GM19238 (cell line): ENCODE measurements around the gene KLHDC7B.

Source experiments
- DNase-seq: peaks from one replicate; pipeline ENCODE4 v3.0.0; 2011; ENCODE audit warnings: low spot score; ENCODE audit not compliant: insufficient read length

The KLHDC7B gene

DNA sequence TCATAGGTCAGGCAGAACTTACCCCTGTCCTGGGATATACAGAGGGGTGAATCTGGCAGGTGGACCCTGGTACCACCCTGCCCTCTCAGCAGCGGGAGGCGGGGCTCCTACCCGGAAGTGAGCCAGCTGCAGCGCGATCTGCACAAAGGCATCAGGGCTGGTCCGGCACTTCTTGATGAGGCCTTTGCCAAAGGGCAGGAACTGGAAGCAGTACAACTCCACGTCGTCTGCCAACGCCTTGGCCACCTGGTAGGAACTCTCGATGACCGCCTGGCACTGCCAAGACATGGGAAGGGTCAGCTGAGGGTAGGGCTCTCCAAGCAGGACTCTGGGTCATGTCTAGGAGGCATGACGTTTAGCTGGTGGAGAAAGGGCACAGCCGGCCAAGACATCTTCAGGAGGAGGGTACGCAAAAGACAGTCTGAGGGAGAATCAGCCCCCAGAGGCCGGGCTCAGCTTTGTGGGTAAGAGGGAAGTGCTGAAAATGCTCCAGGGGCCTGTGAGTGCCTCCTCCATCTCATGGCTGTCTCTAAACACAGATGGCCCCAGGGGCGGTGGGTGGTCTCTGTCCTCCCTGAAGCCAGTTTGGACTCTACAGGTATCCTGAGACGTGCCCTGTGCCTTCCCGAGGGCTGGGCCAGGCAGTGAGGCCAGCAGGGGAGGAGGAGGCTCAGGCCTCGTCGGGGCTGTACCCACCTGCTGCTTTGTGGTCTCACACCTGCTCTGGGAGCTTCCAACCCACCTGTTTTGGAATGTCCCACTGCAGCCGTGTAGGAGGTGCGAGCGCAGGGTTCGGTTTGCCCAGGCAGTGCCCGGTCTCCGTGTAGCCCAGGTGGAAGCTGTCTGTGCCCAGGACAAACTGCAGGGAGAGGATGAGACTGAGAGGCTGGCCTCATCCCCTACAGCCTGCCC lies 25.8 kb downstream of the KLHDC7B start:
- DNase-seq, result no peak

DNA sequence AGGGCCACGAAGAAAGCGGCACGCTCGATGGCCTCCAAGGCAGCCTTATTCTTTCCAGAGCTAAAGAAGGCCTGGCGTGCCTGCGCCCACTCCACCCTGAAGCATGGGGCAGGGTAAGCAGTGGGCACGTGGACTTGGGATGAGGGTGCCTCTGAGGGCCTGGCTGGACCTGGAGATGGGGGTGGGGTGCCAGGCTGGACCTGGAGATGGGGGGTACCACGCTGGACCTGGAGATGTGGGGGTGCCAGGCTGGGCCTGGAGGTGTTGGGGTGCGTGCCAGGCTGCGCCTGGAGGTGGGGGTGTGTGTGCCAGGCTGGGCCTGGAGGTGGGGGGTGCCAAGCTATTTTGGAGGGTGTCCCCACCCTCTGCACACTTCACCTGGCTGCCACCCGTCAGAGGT lies 27.3 kb downstream of the KLHDC7B start:
- DNase-seq, result no peak

DNA sequence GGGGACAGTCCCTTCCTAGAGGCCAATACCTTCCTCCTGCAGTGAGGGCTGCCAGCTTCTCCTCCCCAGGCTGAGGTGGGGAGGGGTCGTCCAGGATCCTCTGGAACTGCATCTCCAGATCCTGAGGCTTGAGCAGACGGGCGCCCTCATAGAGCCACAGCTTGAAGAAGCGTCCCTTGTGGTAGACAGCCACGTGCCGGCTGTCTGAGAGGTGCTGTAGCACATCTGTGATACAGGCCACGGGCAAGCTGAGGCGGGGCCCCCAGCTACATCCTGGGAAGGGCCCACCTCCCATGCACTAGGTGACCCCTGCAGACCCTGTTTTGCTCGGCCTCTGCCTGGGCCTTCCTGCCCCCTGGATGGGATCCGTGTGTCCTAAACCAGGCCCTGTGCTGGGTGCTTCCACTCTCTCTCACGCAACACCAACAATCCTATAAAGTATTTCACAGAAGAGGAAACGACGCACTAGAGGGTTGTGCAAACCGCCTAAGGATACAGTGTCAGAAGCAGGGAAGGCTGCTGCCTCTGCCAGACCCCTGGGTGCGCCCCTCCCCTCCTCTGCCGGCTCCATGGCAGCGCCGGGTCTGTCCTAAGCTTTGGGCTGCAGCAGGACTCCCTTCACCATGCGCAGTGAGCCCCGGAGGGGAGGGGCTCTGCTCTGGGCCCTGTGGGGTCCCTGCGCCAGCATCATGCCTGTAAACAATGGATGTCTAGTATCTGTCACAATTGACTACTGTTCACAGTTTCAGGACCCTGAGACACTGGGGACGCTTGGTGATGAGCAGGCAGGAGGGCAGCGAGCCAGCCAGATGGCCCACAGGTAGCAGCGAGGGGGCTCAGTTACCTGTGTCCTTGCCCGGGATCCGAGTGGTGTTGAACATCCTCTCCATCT lies 28.0 kb downstream of the KLHDC7B start:
- no peak for DNase-seq

- no peak for DNase-seq
These were observed 28.7 kb downstream of the KLHDC7B start for GRCh38 chr22:50574383-50574755.

DNA sequence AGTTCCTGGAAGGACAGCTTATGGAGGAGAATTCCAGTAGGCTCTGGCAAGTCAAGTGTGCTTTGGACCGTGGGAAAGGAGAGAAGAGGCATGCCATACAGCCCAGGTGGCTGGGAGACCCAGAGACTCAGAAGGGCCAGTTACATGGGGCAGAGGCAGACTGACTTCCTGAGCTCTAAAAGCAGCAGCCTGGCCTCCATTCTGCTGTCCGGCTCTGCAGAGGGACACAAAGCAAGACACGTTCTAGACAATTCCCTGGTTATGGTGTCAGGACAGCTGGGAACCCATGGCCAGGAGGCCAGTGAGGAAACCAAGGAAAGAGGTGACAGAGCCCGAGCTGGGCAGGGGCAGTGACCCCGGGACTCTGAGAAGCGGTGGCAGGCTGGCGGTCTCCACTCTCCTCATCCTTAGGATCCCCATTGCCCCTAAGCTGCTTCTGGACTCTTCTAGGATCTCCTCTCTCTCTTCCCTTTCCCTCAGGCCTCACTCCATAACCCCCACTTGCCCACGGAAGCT lies 29.8 kb downstream of the KLHDC7B start:
- no peak for DNase-seq

DNA sequence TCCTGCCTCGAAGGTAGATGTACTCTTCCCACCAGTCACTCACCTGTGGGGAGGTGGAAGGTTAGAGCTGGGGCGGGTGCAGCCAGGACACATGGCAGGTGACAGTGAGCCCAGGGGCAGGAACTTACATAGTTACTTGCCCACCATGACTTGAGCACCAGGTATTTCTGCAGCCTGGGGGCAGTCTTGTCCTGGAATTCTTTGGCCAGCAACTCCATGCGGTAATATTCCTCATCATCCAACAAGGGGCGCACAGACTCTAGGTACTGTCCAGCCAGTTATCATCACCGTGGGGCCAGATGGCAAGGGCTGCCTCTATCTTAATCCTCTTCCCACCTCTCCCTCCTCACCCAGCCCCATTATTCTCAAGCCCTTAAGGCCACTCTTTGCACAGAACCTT lies 30.4 kb downstream of the KLHDC7B start:
- DNase-seq, result no peak

DNA sequence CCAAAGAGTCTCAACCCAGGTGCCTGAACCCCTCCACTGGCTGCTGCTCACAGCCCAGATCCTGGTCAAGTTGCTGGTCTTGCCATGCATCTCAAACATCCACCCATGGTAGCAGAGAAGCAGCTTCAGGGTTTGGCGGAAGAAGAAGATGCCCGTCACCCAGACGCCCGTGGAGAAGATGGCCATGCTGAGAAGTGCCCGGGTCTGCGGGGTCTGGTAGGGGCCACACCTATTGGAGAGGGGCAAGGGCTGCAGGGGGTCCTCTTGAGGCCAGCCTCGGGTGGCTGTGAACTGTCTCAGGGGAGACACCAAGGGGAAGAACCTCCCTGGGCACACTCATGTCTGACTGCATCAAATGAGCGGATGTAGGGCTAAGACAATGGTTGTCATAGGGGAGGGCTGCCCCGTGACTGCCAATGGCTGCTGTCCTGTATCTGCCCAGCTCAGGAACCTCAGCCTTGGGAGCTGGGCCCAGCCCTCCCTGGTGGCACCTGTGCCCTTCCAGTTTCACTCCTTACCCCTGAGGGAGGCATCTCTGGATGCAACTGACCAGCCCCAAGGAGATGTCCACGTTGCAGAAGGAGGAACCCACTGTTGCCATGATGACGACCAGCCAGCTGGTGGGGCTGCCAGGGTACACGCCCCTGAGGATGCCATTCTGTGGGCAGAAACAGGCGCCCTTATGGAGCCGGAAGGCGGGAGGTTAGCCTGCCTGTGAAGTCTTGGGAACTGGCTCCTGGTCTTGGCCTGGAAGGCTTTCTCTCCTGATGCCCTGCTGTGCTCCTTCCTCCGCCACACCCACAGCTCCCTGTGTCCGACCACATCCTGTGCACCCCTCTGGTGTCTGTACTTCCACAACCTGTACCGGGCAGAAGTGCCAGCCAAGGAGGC lies 31.4 kb downstream of the KLHDC7B start:
- DNase-seq, result no peak

- no peak for DNase-seq
These were observed 31.9 kb downstream of the KLHDC7B start for GRCh38 chr22:50577697-50577986.

DNA sequence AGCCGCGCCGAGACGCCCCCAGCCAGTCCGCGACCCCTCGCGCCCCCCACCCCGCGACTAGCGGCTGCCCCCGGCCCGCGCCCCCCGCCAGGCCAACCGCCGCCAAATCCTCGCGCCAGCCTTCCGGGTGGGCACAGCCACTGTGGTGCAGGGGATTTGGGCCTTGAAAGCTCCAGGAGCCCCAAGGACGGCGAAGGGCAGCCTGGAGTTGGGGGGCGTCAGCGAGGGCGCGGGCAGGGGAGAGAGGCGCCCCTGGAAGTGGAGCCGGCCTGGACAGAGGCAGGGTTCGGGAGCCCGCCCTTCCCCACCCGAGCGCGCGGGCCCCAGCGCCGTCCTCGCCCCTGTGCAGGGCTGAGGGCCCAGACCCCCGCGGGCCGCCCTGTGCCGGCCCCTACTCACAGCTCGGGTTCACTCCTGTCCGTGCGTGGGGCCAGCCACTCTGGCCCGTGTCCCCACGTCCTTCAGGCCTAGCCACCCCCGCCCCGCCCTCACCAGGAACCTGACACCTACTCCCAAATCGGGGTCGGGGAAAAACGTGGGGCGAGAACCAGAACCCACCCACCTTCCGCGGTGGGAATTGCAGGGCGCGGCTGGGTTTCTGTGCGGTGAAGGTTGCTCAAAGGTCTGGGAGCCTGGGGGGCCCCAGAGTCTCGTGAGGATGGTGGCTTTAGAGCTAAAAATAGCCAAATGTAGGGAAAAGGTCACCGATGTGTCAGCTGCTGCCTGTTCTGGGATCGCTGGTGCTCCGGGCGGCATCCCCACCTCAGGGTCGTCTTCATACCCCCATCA lies 32.5 kb downstream of the KLHDC7B start, which contains the start of gene CPT1B:
Gene CPT1B (minus strand): TSS at position 441 of the 789 bp plus-strand sequence. CDS start 512 bp downstream, outside the sequence.
- DNase-seq, result no peak

GRCh38 chr22:50578776-50579310 lies 33.1 kb downstream of the KLHDC7B start:
- DNase-seq, result no peak

DNA sequence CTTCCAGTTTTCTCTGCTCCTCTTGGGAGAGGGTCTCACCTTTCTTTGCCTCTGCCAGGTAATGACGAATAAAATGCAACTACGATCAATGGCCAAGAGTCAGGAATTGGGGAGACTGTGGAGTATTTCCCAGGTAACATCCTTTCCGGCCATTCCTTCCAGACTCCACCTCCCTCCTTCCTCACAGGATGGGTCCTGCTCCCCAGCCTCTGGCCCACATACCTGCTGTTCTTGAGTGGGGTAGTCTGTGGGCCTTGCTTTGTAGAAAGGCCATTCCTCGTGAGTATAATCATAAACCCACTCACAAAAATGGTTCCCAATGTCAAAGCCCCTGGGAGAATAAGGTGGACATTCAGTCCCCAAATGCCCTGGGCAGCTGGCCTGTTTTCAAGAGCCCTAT lies 34.1 kb downstream of the KLHDC7B start:
- no peak for DNase-seq

DNA sequence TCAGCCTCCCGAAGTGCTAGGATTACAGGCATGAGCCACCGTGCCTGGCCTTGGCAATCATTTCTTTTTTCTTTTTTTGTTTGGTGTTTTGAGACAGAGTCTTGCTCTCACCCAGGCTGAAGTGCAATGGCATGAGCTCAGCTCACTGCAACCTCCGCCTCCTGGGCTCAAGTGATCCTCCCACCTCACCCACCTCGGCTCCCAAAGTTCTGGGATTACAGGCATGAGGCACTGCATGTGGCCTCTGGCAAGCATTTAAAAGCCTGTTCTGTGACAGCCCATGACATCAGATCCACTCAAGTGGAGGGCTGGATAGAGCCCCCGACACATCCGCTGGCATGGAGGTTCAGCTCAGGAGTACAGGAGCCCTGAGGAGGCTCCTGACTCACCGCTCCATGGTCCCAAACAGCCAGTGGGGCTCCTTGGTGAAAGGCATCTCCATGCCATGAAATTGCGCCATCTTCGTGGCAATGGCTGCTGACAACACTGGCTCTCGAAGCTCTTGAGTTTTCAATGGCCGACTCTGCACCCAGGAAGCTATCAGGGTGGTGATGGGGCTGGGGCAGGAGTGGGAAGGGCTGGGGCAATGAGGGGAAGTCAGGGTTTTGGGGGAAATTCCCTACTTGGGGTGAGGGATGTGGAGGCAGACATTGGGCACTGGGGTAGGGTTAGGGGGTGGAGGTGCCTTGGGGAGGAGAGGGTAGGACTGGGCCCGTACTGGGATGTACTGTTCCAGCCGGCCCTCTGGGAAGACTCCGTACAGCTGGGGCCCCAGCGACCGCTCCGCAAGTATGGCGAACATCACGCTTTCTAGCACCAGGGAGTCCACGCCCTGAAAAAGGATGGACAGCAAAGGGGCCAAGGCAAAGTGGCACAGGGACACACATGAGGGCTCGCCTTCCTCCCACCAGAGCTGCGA lies 35.6 kb downstream of the KLHDC7B start:
- no peak for DNase-seq

- no peak for DNase-seq
These were observed 36.3 kb downstream of the KLHDC7B start for GRCh38 chr22:50581950-50582492.

DNA sequence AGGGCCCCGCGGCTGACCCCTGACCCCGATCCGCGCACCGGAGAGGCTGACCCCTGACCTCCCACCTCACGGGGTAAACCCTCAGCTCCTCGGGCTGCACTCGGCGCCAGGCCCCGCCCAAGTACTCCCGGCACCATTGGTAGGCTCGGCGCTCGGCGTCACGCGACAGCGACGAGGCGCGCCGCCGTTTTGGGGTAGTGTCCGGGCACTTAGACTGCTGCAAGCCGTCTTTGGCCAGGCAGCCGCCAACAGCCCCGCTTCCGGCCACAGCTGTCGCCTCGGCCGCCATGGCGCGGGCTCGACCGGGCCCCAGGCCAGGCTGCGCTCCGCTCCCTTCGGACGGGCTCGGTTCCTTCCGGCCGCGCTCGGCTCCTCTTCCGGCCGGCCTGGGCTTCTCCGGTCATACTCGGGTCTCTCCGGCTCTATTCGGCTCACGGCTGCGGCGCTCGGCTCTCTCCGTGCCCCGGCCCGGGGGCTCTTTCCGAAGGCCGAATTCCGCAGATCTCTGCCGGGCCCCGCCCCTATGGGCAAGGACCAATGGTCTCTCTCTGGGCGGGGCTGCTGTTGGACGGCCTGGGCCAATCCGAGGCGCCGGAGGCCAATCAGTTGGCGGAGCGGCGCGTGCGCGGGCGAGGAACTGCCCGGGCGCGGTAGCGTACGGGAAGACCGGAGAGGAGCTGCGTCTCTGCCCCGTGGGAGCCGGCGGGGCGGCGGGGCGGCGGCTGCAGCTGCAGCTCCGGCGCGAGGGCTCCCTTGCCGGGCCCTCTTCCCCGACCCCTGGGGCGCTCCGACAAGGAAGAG lies 37.0 kb downstream of the KLHDC7B start, which contains the start of gene CHKB:
Gene CHKB (minus strand): TSS at position 357 of the 801 bp plus-strand sequence. CDS start 68 bp downstream, at position 289.
- DNase-seq, result peak; percentile 99

DNA sequence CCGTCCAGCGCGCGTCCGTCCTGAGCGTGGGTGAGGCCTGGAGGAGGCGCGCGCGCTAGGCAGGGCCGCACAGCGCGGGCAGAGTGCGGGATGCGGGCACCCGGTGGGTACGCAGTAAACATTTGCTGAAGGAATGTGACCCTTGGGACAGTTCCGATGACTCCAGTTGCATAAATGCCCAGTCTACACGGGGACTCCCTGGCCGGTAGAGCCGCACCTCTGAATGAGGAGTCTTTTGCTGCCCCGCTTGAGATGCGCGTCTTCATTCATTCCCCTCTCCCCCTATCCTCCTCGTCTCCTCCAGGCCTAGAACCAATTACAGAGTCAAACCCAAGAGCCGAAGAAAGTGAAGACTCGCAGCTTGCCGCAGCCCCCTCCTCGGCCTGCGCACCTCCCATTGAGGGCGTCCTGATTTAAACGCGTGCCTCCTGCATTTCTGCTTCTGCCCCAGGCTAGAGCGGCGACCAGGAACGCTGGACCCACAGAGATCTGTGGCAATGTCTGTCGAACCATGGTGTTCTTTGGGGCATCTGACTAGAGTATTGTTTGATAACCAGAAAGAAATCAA lies 37.7 kb downstream of the KLHDC7B start:
- DNase-seq, result no peak

GRCh38 chr22:50584106-50585096 lies 38.7 kb downstream of the KLHDC7B start:
- no peak for DNase-seq
